ENCODE data around the gene ERICH6B.
A peak's percentile ranks its signal among the peaks of the same experiment; 100 is the strongest.
"Not testable (repeated sequence)": the region's sequence is repeated elsewhere in the genome, so short reads cannot be mapped to it uniquely, and the experiment has no call there.

The ERICH6B gene

DNA sequence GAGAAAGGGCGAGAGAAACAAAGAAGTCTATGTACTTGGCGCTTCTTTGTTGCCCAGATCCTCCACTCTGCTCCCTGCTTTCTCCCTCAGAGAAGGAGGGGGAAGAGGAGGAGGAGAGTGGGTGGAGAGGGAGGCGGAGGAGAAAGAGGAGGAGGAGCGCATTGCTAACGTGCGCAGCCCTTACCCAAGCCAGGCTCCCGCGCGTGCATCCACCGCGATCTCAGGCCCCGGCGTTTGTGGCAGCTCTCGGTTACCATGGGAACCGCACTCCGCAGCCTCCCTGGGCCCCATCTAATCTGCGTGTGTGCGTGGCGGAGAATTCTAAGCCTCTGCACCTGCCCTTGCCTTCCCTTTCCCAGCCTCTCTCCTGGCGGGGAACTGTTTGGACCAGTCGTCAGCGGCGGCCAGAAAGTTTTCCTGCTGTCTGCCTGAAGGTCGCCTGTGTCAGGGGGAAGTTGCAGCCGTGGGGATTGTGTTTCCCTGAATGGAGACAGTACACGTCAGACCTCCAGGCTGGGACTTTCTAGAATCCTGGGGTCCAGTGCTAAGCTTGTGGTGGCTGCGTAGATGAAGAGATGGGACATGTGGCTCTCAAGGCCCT lies at the start of gene ERICH6B:
Gene ERICH6B, minus strand, starts transcription at position 239 of the 601 bp plus-strand sequence. CDS start 18,734 bp downstream, outside the sequence.
- DNase-seq, result peak; percentile 58

DNA sequence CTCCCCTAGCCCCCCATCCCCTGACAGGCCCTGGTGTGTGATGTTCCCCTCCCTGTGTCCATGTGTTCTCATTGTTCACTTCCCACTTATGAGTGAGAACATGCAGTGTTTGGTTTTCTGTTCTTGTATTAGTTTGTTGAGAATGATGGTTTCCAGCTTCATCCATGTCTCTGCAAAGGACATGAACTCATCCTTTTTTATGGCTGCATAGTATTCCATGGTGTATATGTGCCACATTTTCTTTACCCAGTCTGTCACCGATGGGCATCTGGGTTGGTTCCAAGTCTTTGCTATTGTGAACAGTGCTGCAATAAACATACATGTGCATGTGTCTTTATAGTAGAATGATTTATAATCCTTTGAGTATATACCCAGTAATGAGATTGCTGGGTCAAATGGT lies 47.4 kb upstream of the ERICH6B start:
- not testable (repeated sequence) for DNase-seq

DNA sequence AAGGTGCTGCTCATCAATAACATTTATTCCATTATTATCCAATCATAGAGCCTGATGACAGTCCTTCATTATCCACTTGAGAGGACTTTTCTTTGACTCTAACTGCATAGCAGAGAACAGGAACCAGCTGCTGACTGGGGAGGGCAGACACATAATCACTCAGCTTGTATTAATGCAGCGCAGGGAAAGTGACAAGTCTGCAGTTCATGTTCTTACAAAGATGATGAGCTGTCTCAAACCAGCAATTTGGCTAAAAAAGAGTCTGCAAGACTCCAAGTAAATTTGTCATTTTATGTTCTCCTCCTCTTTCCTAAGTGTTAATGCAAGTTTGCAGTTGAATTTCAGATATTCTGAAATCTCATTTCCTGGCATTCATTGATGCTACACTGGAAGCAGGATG lies 46.6 kb upstream of the ERICH6B start:
- no peak for DNase-seq

DNA sequence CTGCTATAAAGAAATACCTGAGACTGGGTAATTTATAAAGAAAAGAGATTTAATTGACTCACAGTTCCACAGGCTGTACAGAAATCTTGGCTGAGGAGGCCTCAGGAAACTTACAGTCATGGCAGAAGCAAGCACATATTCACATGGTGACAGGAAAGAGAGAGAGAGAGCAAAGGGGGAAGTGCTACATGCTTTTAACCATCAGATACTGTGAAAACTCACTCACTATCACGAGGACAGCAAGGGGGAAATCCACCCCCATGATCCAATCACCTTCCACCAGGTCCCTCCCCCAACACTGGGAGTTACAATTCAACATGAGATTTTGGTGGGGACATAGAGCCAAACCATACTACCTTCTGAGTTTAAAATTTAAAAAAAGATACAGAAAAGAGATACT lies 44.9 kb upstream of the ERICH6B start:
- not testable (repeated sequence) for DNase-seq

DNA sequence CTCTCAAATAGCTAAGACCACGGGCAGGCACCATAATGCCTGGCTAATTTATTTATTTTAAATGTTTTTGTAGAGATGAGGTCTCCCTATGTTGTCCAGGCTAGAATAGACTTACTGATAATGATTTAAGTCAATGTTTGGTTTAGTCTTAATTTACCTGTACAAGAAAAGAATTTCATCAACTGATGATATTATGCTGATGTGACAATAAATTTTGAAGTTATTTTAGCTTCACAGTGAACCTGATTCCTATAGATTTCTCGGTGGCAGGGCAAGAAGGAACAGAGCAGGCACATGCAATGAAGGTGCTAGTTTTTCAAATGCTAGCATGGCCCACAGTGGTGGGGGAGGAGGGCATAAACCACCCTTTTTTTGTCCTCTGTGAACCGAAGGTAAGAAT lies 44.0 kb upstream of the ERICH6B start:
- DNase-seq, result no peak

DNA sequence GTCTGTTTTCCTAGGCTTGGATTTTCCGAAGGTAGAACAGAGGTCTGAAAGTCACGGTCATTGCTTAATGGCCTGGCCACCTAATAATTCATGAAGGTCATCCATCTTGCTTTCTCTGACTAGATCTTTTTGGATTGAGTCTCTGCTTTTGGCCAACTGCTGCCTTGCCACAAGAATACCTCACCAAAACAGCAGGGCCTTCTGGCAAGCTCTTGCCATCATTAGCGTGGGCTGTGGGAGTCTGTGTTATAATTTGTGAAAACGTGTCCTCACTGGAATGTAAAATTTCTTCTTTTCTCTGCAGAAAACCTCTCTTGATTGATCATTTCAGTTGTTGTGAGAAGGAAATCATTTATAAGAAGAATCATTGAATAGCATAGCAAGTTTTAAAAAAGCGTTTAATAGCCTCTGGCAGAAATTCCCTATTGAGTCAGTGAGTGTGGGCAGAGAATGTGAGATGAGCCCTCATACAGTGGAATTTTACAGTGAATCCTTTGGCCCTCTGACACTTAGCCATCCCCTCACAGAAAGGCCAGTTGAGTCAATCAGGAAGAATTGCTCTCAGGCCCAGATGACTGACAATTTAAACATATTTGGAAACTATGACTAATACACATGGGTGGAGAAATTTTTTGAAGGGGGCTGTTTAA lies 43.2 kb upstream of the ERICH6B start:
- DNase-seq, result no peak

DNA sequence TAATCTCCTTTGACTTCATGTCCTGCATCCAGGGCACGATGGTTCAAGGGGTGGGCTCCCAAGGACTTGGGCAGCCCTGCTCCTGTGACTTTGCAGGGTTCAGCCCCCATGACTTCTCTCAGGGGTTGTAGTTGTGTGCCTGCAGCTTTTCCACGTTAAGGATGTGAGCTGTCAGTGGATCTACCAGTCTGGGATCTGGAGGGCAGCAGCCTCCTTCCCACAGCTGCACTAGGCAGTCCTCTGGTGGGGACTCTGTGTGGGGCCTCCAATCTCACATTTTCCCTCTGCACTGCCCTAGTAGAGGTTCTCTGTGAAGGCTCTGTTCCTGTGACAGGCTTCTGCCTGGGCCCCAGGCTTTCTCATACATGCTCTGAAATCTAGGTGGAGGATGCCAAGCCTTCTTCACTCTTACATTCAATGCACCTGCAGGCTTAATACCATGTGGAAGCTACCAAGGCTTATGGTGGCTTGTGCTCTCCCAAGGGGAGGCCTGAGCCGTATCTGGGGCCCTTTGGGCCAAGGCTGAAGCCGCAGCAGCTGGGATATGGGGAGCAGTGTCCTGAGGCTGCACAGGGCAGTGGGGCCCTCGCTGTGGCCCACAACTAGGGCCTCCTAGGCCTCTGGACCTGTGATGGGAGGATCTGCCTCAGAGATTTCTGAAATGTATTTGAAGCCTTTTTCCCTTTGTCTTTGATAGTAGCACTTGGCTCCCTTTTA lies 39.3 kb upstream of the ERICH6B start:
- DNase-seq, result no peak

DNA sequence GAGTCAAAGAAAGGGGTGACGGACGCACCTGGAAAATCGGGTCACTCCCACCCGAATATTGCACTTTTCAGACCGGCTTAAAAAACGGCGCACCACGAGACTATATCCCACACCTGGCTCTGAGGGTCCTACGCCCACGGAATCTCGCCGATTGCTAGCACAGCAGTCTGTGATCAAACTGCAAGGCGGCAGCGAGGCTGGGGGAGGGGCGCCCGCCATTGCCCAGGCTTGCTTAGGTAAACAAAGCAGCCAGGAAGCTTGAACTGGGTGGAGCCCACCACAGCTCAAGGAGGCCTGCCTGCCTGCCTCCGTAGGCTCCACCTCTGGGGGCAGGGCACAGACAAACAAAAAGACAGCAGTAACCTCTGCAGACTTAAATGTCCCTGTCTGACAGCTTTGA lies 29.7 kb upstream of the ERICH6B start:
- DNase-seq, result not testable (repeated sequence)

DNA sequence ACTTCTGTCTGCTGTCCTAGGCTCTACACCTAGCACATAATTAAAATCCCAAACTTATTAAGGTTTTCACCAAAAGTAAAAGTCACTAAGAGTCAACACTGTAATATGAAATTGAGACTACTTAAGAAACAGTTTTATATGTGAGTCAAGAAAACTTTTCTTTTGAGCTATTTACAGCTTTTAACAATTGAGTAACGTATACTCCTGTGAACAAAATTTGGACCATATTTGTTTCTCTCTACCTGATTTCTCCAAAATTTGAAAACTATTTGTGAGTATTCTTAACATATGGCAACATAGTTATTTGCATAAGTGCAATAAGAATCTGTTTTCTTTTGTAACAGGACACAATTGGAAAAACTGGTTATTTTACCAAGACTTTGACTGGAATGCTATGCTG lies 26.6 kb upstream of the ERICH6B start:
- not testable (repeated sequence) for DNase-seq

DNA sequence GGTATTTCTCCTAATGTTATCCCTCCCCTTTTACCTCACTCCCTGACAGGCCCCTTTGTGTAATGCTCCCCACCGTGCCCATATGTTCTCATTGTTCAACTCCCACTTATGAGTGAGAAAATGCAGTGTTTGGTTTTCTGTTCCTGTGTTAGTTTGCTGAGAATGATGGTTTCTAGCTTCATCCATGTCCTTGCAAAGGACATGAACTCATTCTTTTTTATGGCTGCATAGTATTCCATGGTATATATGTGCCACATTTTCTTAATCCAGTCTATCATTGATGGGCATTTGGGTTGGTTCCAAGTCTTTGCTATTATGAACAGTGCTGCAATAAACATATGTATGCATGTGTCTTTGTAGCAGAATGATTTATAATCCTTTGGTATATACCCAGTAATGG lies 19.8 kb upstream of the ERICH6B start:
- DNase-seq, result not testable (repeated sequence)

DNA sequence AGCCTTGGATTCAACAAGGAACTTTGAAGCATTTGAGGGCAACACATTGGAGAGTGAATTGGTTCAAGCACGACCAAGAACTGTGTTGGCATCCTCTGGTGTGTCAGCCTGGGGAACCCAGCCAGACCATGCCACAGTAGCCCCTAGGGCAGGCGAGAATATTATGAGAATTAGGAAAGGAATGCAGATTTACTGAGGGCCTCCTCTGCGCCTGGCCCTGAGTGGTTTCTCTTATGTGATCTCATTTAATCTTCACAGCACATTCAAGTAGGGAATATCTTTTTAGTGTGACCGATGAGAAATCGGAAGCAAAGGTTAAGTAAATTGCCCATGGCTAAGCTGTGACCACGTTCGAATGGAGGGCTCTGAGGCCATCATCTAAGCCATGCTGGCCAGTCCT lies 15.3 kb upstream of the ERICH6B start:
- DNase-seq, result no peak

DNA sequence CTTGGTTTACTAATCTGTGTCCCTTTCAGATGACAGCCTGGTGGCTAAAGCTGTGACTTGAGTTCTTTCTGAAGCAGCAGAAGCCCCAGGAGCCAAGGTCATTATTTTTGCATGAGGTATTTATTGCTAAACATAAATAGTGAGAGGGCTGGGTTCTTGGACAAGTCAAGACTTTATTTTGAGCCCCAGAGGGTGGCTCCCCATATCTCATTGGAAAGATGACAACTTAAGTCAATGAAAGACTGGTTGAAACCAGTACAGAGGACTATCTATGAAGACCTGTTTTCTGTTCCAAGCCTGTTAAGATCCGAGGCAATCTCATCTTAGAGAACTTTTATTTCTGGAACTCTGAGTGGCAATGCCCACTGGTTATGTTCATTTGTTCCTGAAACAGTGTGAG lies 14.4 kb upstream of the ERICH6B start:
- DNase-seq, result no peak

DNA sequence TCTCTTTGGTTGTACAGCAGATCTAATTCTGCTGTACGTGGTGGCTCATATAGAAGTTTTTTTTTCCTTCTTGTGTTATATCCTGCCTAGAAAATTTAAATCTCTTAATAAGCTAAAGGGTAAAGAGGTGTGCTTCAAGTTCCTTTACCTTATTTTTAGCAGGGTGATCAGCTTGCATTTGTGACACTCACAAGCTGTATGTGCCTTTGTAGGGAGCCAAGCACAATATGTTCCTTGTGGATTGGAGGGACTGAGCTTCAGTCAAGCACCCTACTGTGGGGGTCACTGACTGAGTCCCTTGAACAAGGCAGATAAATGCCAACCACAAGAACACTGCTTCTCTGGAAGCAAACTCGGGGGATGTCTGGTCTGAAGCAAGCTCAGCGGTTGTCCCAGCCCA lies 12.6 kb upstream of the ERICH6B start:
- DNase-seq, result no peak

DNA sequence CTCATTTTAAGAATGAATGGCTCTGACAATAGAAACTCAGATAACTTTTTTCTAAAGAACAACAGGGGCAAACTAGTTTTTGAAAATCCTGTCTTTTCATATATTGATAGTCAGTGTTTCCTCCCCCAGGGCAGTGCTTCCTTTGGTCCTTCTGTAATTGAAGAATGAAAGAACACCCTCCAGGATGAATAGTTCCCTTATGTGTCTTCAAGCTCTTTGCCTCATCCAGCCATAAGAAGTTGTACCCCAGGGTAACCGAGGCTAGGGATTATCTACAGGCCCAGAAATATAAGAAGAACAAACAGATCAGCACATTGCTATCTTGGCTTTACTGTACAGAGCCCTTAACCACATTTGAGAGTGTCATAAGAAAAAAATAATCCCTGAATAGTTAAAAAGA lies 12.1 kb upstream of the ERICH6B start:
- DNase-seq, result no peak

DNA sequence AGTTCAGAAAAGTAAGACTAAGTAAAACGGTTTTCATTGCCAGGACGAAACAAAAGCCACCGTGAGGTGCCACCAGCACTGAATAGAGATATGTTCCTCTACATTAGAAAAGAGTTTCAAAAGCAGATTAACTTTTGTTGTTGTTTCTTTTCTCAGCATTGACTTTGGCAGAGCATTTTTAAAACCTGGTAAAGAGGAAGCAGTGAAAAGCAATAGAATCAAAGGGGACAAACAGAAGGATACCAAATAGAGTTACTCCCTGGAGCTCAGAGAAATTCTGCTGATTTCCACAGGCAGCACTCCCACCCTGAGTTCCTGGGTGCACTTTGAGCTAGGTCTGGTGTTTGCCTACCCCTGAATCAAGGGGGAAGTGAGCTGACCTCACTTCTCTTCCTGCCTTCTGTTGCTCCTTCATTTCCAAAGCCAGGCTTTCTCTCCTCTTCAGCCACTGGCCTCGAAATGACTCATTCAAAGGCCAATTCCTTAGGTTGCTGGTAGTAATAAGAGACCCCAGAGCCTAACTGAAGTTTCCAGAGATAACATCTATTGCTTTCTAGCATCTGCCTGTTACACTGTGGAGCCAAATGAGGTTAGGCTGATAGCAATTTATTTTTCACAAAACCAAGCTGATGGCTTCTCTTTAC lies 11.3 kb upstream of the ERICH6B start:
- no peak for DNase-seq

DNA sequence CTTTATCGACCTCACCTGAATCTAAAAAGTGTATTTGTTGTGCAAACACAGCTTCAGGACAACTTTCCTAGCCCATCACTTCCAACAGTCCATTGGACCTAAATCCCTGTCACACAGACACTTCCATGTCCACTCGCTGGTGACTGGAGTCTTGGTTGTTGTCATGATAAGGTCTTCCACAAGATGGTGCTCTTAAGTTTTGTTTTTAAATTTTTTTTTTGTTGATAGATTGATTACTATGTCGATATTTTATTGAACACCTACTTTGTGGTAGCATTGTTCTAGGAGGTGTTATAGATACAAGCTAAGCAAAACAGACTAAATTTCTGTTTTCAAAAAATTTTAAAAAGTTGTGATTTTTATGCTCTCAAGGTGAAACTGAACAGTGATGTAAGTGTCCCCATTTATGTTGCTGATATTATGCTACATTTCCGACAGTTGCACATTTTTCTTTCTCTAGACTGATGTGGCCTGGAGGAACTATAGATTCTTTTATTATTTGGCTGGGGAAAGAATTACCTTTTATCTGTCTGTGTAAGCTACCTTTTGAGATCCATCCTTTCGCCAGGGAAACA lies 8.1 kb upstream of the ERICH6B start:
- DNase-seq, result no peak

DNA sequence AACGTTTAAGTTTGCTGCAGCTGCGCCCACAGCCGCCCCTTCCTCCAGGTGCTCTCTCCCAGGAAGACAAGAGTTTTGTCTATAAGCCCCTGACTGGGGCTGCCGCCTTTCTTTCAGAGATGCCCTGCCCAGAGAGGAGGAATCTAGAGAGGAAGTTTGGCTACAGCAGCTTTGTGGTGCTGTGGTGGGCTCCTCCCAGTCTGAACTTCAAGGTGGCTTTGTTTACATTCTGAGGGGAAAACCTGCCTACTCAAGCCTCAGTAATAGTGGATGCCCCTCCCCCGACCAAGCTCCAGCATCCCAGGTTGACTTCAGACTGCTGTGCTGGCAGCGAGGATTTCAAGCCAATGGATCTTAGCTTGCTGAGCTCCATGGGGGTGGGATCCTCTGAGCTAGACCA lies 6.4 kb upstream of the ERICH6B start:
- no peak for DNase-seq

DNA sequence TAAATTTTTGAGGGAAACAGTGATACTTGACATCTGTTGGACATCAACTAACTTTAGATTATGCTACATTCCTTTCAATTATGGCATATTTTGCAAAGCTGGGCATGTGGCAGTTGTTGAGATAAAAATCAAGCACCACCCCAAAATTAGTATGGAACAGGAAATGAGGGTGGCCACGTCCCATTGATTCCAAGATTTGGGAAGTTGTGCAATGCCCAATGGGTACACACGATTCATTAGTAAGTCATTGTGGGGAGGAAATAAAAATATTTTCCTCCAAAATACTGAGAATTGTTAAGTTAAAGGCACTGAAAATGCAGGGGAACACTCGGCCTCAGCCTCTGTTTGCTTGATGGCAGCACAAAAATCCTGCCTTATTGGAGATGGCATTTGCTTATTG lies 7.6 kb downstream of the ERICH6B start:
- DNase-seq, result no peak

DNA sequence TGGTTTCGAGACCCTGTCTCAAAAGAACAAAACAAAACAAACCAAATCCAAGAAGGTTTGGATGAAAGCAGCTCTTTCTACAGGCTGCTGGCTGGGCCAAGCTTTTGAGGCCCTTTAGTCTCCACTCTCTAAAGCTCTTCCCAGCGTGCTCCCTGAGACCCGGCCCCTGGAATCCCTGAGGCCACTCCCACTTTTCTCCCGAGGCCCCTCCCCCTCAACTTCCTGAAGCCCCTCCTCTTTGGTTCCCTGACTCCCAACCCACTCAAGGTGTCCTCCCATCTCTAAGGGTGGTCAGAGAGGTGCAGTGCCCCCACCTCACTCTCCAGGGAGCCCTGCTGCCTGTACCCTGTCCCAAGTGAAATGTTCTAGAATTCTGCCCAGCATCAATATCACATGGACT lies 10.6 kb downstream of the ERICH6B start:
- no peak for DNase-seq

DNA sequence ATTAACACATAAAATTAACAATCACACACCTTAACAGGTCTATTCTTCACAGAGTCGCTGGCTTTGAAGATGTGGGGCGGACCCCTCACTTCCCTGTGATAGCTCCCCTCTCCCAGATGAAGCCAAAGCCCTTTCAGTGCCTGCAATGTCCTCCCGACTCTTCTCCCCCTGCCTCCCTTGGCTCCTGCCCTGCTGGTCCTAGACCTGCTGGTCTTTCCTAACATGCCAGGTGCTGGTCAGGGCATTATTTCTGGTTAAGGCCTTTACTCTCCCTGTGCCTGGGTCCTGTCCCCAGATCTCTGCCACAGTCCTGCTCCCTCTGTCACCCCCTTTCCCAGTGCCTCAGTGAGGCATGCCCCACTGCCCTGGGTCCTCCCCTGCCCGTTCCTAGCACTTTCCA lies 12.2 kb downstream of the ERICH6B start:
- DNase-seq, result no peak

DNA sequence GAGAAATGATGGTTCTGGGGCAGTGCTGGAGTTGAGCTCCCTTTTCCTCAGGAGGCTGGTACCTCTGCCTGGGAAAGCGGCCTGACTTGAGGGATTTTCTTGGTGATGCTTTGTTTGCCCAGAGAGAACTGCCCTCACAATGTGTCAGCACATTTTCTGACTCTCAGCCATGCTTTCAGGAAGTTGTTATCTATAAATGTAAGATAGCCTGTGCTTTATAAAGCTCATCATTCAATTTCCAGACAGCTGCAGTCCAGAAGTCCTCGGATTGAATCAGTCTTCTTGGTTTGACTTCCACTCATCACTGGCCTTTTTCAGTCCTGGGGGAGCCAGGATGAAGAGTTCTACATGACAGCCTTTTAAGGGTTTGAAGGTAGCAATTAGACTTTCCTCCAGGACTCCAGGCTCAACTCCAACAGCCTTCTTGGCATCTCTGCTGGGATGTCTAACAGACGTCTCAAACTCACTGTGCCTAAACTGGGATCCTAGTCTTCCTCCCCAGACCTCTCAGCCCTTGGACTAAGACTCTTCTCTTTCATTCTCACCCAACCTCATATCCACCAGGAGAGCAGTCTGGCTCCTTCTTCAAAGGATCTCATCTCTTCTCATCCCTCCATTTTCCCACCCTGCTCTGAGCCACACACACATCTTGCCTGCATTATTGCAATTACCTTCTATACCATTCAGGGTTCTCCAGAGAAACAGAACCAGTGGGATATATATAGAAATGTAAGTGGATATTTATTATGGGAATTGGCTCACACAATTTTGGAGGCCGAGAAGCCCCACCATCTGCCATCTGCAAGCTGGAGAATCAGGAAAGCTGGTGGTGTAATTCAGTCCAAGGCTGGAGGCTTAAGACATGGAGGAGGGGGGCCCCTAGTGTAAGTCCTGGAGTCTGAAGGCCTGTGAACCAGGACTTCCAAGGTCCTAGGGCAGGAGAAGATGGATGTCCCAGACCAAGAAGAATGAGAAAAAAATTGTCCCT lies 13.1 kb downstream of the ERICH6B start:
- DNase-seq, result no peak

DNA sequence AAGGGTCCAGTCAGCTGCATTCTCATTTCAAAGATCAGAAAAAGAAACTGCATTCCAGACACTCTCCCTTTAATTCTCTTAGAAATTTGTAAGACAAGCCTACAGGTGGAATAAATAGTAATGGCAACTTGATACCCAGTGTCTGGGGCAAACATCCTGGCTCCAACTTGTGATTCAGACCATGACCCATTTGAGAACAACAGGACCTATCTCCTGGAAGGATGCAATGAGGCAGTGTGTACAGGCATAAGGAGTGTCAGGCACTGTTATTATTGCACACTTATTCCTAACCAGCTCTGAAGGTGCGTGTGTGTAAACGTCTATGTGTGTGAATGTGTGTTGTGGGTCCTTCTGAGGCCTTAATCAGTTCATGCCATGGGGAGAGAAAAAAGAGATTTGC lies 13.9 kb downstream of the ERICH6B start:
- DNase-seq, result no peak
